Fibroblast of lung (primary cell): ENCODE results near the gene CIAPIN1.

Experiments used
- CTCF ChIP-seq, 2 donors: IDR thresholded peaks in 1 of 2; conservative IDR thresholded peaks in 1 of 2; 1 replicate in 1 of 2; 2 replicates in 1 of 2; pipeline ENCODE4 v1.5.1; 2011 to 2012; ENCODE audit warnings: low read length in 2 of 2, control low read depth in 1 of 2, inconsistent platforms in 1 of 2, low read depth in 1 of 2, mild to moderate bottlenecking in 1 of 2
- EZH2 ChIP-seq: IDR thresholded peaks from 2 replicates; pipeline ENCODE4 v1.5.1; 2012; ENCODE audit warnings: low read length, control low read depth, mild to moderate bottlenecking; ENCODE audit errors: missing control alignments

GRCh38 chr16:57384248-57385070 lies 62.7 kb downstream of the CIAPIN1 start:
- TF ChIP-seq CTCF (conservative IDR thresholded peaks at IDR 0.05 in 1 of 2, IDR thresholded peaks at IDR 0.05 in 1 of 2; ENCODE audit: low read depth in 1 of 2, low read length in 2 of 2), result no peak
- no peak for TF ChIP-seq EZH2
